HUES64 (cell line): ENCODE data around the gene KCND3. TPM values are rescaled to one million over a fixed set of nuclear protein-coding genes. Genes with fewer than 3 reads are reported as not detected.

Source experiments
- H3K27ac ChIP-seq: 2 replicates; pipeline ENCODE4 v1.7.0; 2013; ENCODE audit warnings: low read depth, low read length, inconsistent platforms
- H3K27me3 ChIP-seq: 2 replicates; pipeline ENCODE4 v1.6.1; 2013; ENCODE audit warnings: mild to moderate bottlenecking, low read length; ENCODE audit not compliant: insufficient read depth
- H3K36me3 ChIP-seq: 2 replicates; pipeline ENCODE4 v1.6.1; 2013; ENCODE audit warnings: mild to moderate bottlenecking, low read length; ENCODE audit not compliant: insufficient read depth
- H3K4me1 ChIP-seq: 2 replicates; pipeline ENCODE4 v1.6.1; 2013; ENCODE audit warnings: mild to moderate bottlenecking, low read length, moderate library complexity; ENCODE audit not compliant: insufficient read depth
- H3K4me3 ChIP-seq: 2 replicates; pipeline ENCODE4 v1.5.1; 2013; ENCODE audit warnings: mild to moderate bottlenecking, low read length, moderate library complexity
- H3K9ac ChIP-seq: 2 replicates; pipeline ENCODE4 v1.6.1; 2013; ENCODE audit warnings: mild to moderate bottlenecking, low read depth, low read length
- H3K9me3 ChIP-seq: 2 replicates; pipeline ENCODE4 v1.6.1; 2013; ENCODE audit warnings: low read depth, low read length; ENCODE audit not compliant: insufficient read depth
- WGBS: fragments of 150-250, 120-280 bp; methylation state at CpG from one replicate; pipeline ENCODE4 v1.1.7; 2013; ENCODE audit warnings: missing lambda C conversion rate; 5-methylcytosine and 5-hydroxymethylcytosine counted together
- polyA plus RNA-seq, 2 experiments: library from polyadenylated mRNA; stranded (reverse); fragments of 50-300 nt; gene quantifications; one replicate each; pipeline ENCODE4 v1.2.3, GENCODE V29; 2013

The KCND3 gene
- polyA plus RNA-seq (2013, experiment 1 of 2): 0.25 TPM
- polyA plus RNA-seq (2013, experiment 2 of 2): 0.13 TPM

GRCh38 chr1:111989531-111990025 lies at the start of gene KCND3:
Gene KCND3 (minus strand): TSS chr1:111989668.
- WGBS: 1% methylated on average over 81 of the region's 83 CpGs
- no peaks in the 10 kb centered on the region for H3K9me3 ChIP-seq
- H3K27ac ChIP-seq: no peak within 1 kb of the TSS
- H3K36me3 ChIP-seq: no peaks in the 10 kb centered on the region
- peak within 1 kb of the TSS; percentile 42 for H3K4me3 ChIP-seq
- peaks cover 18% of the 10 kb centered on the region for H3K4me1 ChIP-seq
- no peak within 1 kb of the TSS for H3K9ac ChIP-seq
- H3K27me3 ChIP-seq: peaks cover 80% of the 10 kb centered on the region

- H3K4me1 ChIP-seq: no peaks in the 10 kb centered on the region
- H3K9ac ChIP-seq: no peak overlapping the region
- H3K27me3 ChIP-seq: 0 out of 2 replicates have a peak, but pooled peaks cover 2% of the 10 kb centered on the region
- H3K36me3 ChIP-seq: no peaks in the 10 kb centered on the region
- no peak overlapping the region for H3K27ac ChIP-seq
- H3K9me3 ChIP-seq: no peaks in the 10 kb centered on the region
- H3K4me3 ChIP-seq: no peak overlapping the region
- 83% methylated on average over 1 of the region's 1 CpG for WGBS
Observed at GRCh38 chr1:112034277-112034676, 44.8 kb upstream of the KCND3 start.

- WGBS: 97% methylated on average over 2 of the region's 3 CpGs
- Histone ChIP-seq H3K27me3 (no peaks in the 10 kb centered on the region), H3K4me3 (no peak overlapping the region), H3K4me1 (no peaks in the 10 kb centered on the region), H3K9ac (no peak overlapping the region), H3K36me3 (no peaks in the 10 kb centered on the region), H3K27ac (no peak overlapping the region), H3K9me3 (no peaks in the 10 kb centered on the region)
Observed at GRCh38 chr1:112033439-112034120, 44.1 kb upstream of the KCND3 start.

GRCh38 chr1:112030157-112030556 lies 40.7 kb upstream of the KCND3 start:
- no peaks in the 10 kb centered on the region for H3K9me3 ChIP-seq
- H3K27me3 ChIP-seq: no peaks in the 10 kb centered on the region
- no peaks in the 10 kb centered on the region for H3K36me3 ChIP-seq
- no peak overlapping the region for H3K4me3 ChIP-seq
- no peak overlapping the region for H3K27ac ChIP-seq
- H3K9ac ChIP-seq: no peak overlapping the region
- no peaks in the 10 kb centered on the region for H3K4me1 ChIP-seq
- WGBS: 86% methylated on average over 4 of the region's 5 CpGs

- H3K4me3 ChIP-seq: no peak overlapping the region
- H3K9ac ChIP-seq: no peak overlapping the region
- no peaks in the 10 kb centered on the region for H3K4me1 ChIP-seq
- H3K27me3 ChIP-seq: no peaks in the 10 kb centered on the region
- H3K27ac ChIP-seq: no peak overlapping the region
- 91% methylated on average over 1 of the region's 1 CpG for WGBS
- no peaks in the 10 kb centered on the region for H3K36me3 ChIP-seq
- H3K9me3 ChIP-seq: no peaks in the 10 kb centered on the region
Observed at GRCh38 chr1:112027696-112028095, 38.2 kb upstream of the KCND3 start.

- Histone ChIP-seq H3K4me1 (no peaks in the 10 kb centered on the region), H3K27ac (no peak overlapping the region), H3K36me3 (no peaks in the 10 kb centered on the region), H3K27me3 (no peaks in the 10 kb centered on the region), H3K9ac (no peak overlapping the region), H3K9me3 (no peaks in the 10 kb centered on the region), H3K4me3 (no peak overlapping the region)
- WGBS: 86% methylated on average over 1 of the region's 1 CpG
Observed at GRCh38 chr1:112026501-112026900, 37.0 kb upstream of the KCND3 start.

GRCh38 chr1:112026016-112026415 lies 36.5 kb upstream of the KCND3 start:
- no peaks in the 10 kb centered on the region for H3K36me3 ChIP-seq
- WGBS: 86% methylated on average over 5 of the region's 5 CpGs

GRCh38 chr1:112021263-112021662 lies 31.8 kb upstream of the KCND3 start:
- no peak overlapping the region for H3K27ac ChIP-seq
- no peaks in the 10 kb centered on the region for H3K9me3 ChIP-seq
- H3K4me1 ChIP-seq: no peaks in the 10 kb centered on the region
- 72% methylated on average over 4 of the region's 4 CpGs for WGBS
- no peak overlapping the region for H3K4me3 ChIP-seq
- H3K36me3 ChIP-seq: no peaks in the 10 kb centered on the region
- no peak overlapping the region for H3K9ac ChIP-seq
- H3K27me3 ChIP-seq: no peaks in the 10 kb centered on the region

More at GRCh38 chr1:112026016-112026415, 36.5 kb upstream of the KCND3 start:
- Histone ChIP-seq H3K27me3 (no peaks in the 10 kb centered on the region), H3K9me3 (no peaks in the 10 kb centered on the region), H3K4me3 (no peak overlapping the region), H3K27ac (no peak overlapping the region), H3K4me1 (no peaks in the 10 kb centered on the region), H3K9ac (no peak overlapping the region)

GRCh38 chr1:112017183-112017582 lies 27.7 kb upstream of the KCND3 start:
- Histone ChIP-seq H3K9me3 (no peaks in the 10 kb centered on the region), H3K4me1 (no peaks in the 10 kb centered on the region), H3K9ac (no peak overlapping the region), H3K36me3 (no peaks in the 10 kb centered on the region), H3K27ac (no peak overlapping the region), H3K4me3 (no peak overlapping the region), H3K27me3 (no peaks in the 10 kb centered on the region)
- 88% methylated on average over 6 of the region's 6 CpGs for WGBS

- WGBS: 90% methylated on average over 1 of the region's 1 CpG
Observed at GRCh38 chr1:112012823-112013222, 23.4 kb upstream of the KCND3 start.

GRCh38 chr1:112011202-112011601 lies 21.7 kb upstream of the KCND3 start:
- peaks cover 20% of the 10 kb centered on the region for H3K4me1 ChIP-seq
- 88% methylated on average over 3 of the region's 3 CpGs for WGBS
- no peaks in the 10 kb centered on the region for H3K36me3 ChIP-seq
- H3K27me3 ChIP-seq: no peaks in the 10 kb centered on the region
- no peak overlapping the region for H3K9ac ChIP-seq
- no peaks in the 10 kb centered on the region for H3K9me3 ChIP-seq
- H3K4me3 ChIP-seq: no peak overlapping the region
- no peak overlapping the region for H3K27ac ChIP-seq

More at GRCh38 chr1:112012823-112013222, 23.4 kb upstream of the KCND3 start:
- no peak overlapping the region for H3K4me3 ChIP-seq
- H3K9ac ChIP-seq: no peak overlapping the region
- no peaks in the 10 kb centered on the region for H3K27me3 ChIP-seq
- no peaks in the 10 kb centered on the region for H3K9me3 ChIP-seq
- peaks cover 4% of the 10 kb centered on the region for H3K4me1 ChIP-seq
- no peak overlapping the region for H3K27ac ChIP-seq
- H3K36me3 ChIP-seq: no peaks in the 10 kb centered on the region
